ENCODE measurements around the gene EEF2K.

- no peak for TF ChIP-seq CTCF (IDR thresholded peaks at IDR 0.05)
- no peak for TF ChIP-seq POLR2A (IDR thresholded peaks at IDR 0.05)
- no peak for TF ChIP-seq POLR2AphosphoS5 (IDR thresholded peaks at IDR 0.05)
These were observed 131.0 kb downstream of the EEF2K start for GRCh38 chr16:22337045-22337444.

Measured in prostate gland (tissue), 2 donors.